Measurements from ENCODE around the gene NIPSNAP3A. TPM values are rescaled to one million over a fixed set of nuclear protein-coding genes. Genes with fewer than 3 reads are reported as not detected.

Gene NIPSNAP3A
- total RNA-seq, 4 donors from 2014 or later = 21.9 to 42.0 (median 24.4) TPM

DNA sequence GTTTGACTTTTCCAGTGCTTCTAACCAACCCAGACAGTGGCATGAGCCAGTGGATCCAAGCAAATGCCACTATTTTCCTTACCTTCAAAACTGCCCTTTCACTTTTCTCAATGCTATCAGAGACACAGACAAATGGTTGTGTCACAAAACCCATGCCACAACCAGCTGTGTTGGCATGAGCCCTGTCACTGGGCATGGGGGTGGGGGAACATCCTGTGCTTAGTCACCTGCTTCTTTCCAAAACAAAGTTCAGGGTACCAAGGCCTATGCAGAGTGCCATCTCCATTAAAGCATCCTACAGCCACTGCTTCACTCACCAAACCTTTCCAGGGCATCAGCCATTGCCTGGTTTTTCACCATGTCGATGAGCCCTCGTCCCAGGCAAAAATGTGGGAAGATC lies 46.6 kb downstream of the NIPSNAP3A start:
- ATAC-seq = no peak
- H3K36me3 ChIP-seq = peaks cover 47 to 100% of the 10 kb centered on the region in 2 donors
- 100% methylated on average over 1 of the region's 2 CpGs; no CpG with 5 or more reads in 1 of the 2 donors for WGBS, 2 donors (ENCODE audit: low coverage in 1 of 2)
- H3K27me3 ChIP-seq = no peaks in the 10 kb centered on the region
- no peaks in the 10 kb centered on the region for H3K9me3 ChIP-seq
- TF ChIP-seq EP300 (IDR thresholded peaks at IDR 0.05) = no peak
- TF ChIP-seq, protein P1, sequence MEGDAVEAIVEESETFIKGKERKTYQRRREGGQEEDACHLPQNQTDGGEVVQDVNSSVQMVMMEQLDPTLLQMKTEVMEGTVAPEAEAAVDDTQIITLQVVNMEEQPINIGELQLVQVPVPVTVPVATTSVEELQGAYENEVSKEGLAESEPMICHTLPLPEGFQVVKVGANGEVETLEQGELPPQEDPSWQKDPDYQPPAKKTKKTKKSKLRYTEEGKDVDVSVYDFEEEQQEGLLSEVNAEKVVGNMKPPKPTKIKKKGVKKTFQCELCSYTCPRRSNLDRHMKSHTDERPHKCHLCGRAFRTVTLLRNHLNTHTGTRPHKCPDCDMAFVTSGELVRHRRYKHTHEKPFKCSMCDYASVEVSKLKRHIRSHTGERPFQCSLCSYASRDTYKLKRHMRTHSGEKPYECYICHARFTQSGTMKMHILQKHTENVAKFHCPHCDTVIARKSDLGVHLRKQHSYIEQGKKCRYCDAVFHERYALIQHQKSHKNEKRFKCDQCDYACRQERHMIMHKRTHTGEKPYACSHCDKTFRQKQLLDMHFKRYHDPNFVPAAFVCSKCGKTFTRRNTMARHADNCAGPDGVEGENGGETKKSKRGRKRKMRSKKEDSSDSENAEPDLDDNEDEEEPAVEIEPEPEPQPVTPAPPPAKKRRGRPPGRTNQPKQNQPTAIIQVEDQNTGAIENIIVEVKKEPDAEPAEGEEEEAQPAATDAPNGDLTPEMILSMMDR (IDR thresholded peaks at IDR 0.05) = no peak
- no peak for TF ChIP-seq POLR2AphosphoS5 (IDR thresholded peaks at IDR 0.05)
- no peak for TF ChIP-seq POLR2A (IDR thresholded peaks at IDR 0.05)
- H3K4me1 ChIP-seq = no peaks in the 10 kb centered on the region
- no peak overlapping the region for H3K4me3 ChIP-seq
- no peak overlapping the region for H3K27ac ChIP-seq

DNA sequence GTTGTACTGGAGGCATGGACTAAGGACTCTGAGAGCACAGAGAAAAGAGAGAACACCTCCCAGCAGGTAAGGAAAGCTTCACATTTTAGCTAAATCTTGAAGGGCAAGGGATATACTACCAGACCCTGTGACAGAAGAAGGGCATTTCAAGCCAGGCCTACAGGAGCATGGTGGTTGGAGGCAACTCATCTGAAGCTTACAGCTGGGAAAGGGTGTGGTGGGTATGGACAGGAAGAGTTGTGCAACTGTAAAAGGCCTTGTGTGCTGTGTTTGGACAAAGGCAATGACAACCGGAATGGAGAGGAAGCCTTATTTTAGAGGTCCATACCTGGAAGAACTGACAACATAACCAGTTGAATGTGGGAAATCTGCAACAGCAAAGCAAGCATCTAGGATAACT lies 47.6 kb downstream of the NIPSNAP3A start:
- Histone ChIP-seq H3K36me3 (peaks cover 51 to 100% of the 10 kb centered on the region in 2 donors), H3K27me3 (no peaks in the 10 kb centered on the region), H3K9me3 (no peaks in the 10 kb centered on the region), H3K4me1 (no peaks in the 10 kb centered on the region), H3K27ac (peak overlapping the region in 1 of 4 donors; percentile 7), H3K4me3 (no peak overlapping the region)
- ATAC-seq = peak; percentile 67
- WGBS, 2 donors (ENCODE audit: low coverage in 1 of 2) = 57 to 60% methylated on average over 1 of the region's 1 CpG
- TF ChIP-seq POLR2A (IDR thresholded peaks at IDR 0.05) (no peak), POLR2AphosphoS5 (IDR thresholded peaks at IDR 0.05) (peak; percentile 16)

DNA sequence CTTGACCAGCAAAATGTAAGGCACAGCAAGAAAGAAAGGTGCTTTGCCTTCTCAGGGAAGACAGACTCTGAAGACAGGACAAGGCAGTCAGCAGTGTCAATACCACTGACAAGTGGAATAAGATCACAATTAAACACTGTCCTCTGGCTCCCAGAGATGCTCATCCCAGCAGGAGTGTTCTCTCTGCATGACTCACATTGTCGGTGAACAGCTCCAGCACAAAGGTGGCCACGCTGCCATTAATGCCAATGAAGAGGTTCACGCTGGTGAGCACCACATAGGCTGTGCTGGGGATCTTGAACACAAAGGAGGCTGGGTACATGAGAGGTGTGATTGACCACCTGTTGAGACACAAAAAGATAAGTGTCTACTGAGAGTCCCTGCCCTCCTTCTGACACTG lies 48.4 kb downstream of the NIPSNAP3A start:
- ATAC-seq = no peak
- no peak for TF ChIP-seq EP300 (IDR thresholded peaks at IDR 0.05)
- no peak for TF ChIP-seq POLR2AphosphoS5 (IDR thresholded peaks at IDR 0.05)
- TF ChIP-seq POLR2A (IDR thresholded peaks at IDR 0.05) = no peak
- TF ChIP-seq, protein P1 (IDR thresholded peaks at IDR 0.05) = no peak
- Histone ChIP-seq H3K27ac (peak overlapping the region in 1 of 4 donors; percentile 7), H3K36me3 (peaks cover 52 to 100% of the 10 kb centered on the region in 2 donors), H3K9me3 (no peaks in the 10 kb centered on the region), H3K4me1 (no peaks in the 10 kb centered on the region), H3K4me3 (no peak overlapping the region), H3K27me3 (no peaks in the 10 kb centered on the region)
- WGBS, 2 donors (ENCODE audit: low coverage in 1 of 2) = 100% methylated on average over 1 to 2 of the region's 3 CpGs

DNA sequence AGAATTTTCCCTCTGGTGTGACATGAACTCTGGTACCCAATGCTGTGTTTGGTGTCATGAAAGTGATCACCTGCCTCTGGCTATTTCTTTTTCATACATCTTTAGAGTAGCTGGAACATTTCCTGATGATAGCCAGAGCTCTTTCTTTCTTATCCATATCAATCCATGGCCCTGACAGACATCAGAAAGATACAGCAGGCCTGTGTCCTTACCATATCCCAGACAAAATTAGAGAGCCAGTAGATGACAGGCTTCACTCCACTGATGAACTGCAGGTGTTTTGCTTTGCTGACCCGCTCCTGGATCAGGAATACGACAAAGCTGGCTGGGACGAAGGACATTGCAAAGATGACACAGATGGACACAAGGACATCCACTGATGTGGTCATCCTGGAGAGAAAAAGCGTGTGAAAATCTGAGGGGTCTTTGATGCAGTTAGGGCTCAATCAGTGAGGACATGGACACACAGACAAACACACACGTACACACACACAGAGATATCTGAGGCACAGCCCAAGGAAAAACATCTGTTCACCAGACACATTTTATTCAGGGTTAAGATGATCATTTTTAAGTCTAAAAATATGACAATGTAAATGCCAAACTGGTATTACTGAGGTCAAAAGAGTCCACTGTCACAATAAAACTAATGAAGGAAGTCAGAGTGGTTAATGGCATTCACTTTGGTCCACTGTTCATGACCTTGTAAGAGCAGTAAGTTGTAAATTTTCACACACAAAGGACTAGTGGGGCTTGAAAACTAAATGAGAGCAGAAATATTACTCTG lies 50.9 kb downstream of the NIPSNAP3A start:
- Histone ChIP-seq H3K36me3 (peaks cover 53 to 100% of the 10 kb centered on the region in 2 donors), H3K4me1 (no peaks in the 10 kb centered on the region), H3K4me3 (no peak overlapping the region), H3K27ac (no peak overlapping the region), H3K27me3 (no peaks in the 10 kb centered on the region), H3K9me3 (no peaks in the 10 kb centered on the region)
- WGBS, 2 donors (ENCODE audit: low coverage in 1 of 2) = 67 to 69% methylated on average over 4 of the region's 5 CpGs
- no peak for ATAC-seq
- TF ChIP-seq, protein P1 (IDR thresholded peaks at IDR 0.05) = no peak
- TF ChIP-seq POLR2A (IDR thresholded peaks at IDR 0.05) (no peak), POLR2AphosphoS5 (IDR thresholded peaks at IDR 0.05) (no peak), EP300 (IDR thresholded peaks at IDR 0.05) (no peak)

DNA sequence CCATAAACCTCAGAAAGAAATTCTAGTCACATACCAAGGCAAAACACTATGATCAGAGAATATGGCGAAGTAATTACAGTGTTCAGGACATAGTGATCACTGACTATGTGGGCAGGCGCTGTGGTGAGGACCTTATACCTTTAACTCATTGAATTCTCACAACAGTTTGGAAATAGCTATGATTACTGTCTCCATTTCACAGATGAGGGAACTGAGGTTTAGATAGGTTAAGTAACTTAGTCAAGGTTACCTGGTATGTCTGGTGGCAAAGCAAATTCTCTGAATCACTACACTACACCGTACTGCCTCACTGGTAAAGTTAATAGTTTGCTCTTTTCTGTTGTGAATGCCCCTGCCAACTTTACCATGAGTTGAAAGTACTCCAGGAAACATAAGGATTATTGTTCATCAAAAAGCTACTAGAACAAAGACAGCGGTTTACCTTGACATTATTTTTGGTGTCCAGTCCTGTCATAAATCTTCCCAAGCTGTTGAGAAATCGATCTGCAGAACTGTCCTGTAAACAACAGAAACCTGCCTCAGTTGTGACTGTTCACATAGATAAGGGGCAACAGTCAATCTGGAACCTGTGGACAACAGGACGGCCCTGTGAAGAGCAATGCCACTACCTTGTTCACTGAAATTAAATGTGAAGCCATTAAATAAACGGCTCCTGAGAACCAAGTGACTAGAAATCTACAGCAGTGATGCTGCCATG lies 52.7 kb downstream of the NIPSNAP3A start:
- WGBS, 2 donors (ENCODE audit: low coverage in 1 of 2) = 88 to 97% methylated on average over 6 of the region's 7 CpGs
- no peaks in the 10 kb centered on the region for H3K9me3 ChIP-seq
- H3K4me1 ChIP-seq = no peaks in the 10 kb centered on the region
- TF ChIP-seq, protein P1 (IDR thresholded peaks at IDR 0.05) = no peak
- TF ChIP-seq EP300 (IDR thresholded peaks at IDR 0.05) (no peak), POLR2A (IDR thresholded peaks at IDR 0.05) (no peak), POLR2AphosphoS5 (IDR thresholded peaks at IDR 0.05) (no peak)
- peaks cover 52 to 100% of the 10 kb centered on the region in 2 donors for H3K36me3 ChIP-seq
- no peak for ATAC-seq
- H3K4me3 ChIP-seq = no peak overlapping the region
- H3K27ac ChIP-seq = no peak overlapping the region
- no peaks in the 10 kb centered on the region for H3K27me3 ChIP-seq

Data from gastroesophageal sphincter (tissue), 4 donors.